Breast epithelium (tissue), 4 donors: ENCODE data around the gene ADAMTS17. TPM values are rescaled to one million over a fixed set of nuclear protein-coding genes. Genes with fewer than 3 reads are reported as not detected.
A peak's percentile ranks its signal among the peaks of the same experiment; 100 is the strongest.

Experiments
- DNase-seq, 2 donors: peaks; one replicate each; pipeline ENCODE4 v3.0.0-alpha.2; 2019; ENCODE audit warnings: low spot score in 2 of 2
- H3K27ac ChIP-seq, 2 donors: fragments of 200-600 bp; sonication (generic) in 1 of 2; one replicate each; pipeline ENCODE4 v1.5.1; 2016 to 2019; ENCODE audit warnings: mild to moderate bottlenecking in 1 of 2
- H3K27me3 ChIP-seq, 2 donors: fragments of 200-600 bp; sonication (generic) in 1 of 2; one replicate each; pipeline versions ENCODE4 v1.5.1 to v1.6.0; 2017 to 2019; ENCODE audit warnings: control low read depth in 1 of 2, mild to moderate bottlenecking in 1 of 2
- H3K36me3 ChIP-seq: fragments of 200-600 bp; one replicate; pipeline ENCODE4 v1.5.1; 2019
- H3K4me1 ChIP-seq, 2 donors: fragments of 200-600 bp; sonication (generic); one replicate each; pipeline ENCODE4 v1.5.1; 2016 to 2019; ENCODE audit warnings: control low read depth in 1 of 2
- H3K4me3 ChIP-seq, 3 donors: fragments of 200-600 bp; sonication (generic); 1 replicate in 2 of 3; 2 replicates in 1 of 3; pipeline ENCODE4 v1.5.1; 2016 to 2019; ENCODE audit warnings: mild to moderate bottlenecking in 3 of 3, moderate library complexity in 2 of 3
- H3K9me3 ChIP-seq, 2 donors: fragments of 200-600 bp; sonication (generic) in 1 of 2; one replicate each; pipeline ENCODE4 v1.5.1; 2016 to 2019; ENCODE audit warnings: control low read depth in 1 of 2
- POLR2A ChIP-seq: fragments of 450-650 bp; IDR thresholded peaks from one replicate; pipeline ENCODE4 v1.6.1; 2016; ENCODE audit warnings: antibody characterized with exemption, mild to moderate bottlenecking, moderate library complexity
- POLR2AphosphoS5 ChIP-seq, 3 donors: sonication (generic); formaldehyde crosslinking; IDR thresholded peaks; one replicate each; pipeline ENCODE4 v1.6.1; 2017; ENCODE audit warnings: antibody characterized with exemption in 3 of 3
- intact Hi-C: fragments of 100-400 bp; cut with DNase I; formaldehyde crosslinking; loops from one replicate; pipeline ENCODE4 v1.15.1; 2023; ENCODE audit warnings: low total_unique reads
- total RNA-seq, 3 donors: library from RNA; depleted of rRNA; stranded (reverse); fragments of >200 nt; gene quantifications; one replicate each; pipeline ENCODE4 v1.1.0, GENCODE V29; 2016
- TF ChIP-seq, protein P1 (sequence below), 3 donors: fragments of 450-650 bp; IDR thresholded peaks; one replicate each; pipeline ENCODE4 v1.5.1; 2016 to 2017; ENCODE audit warnings: antibody characterized with exemption in 3 of 3, mild to moderate bottlenecking in 3 of 3, moderate library complexity in 3 of 3

The ADAMTS17 gene
- total RNA-seq, 3 donors from 2014 or later, result 5.1 to 8.0 (median 5.9) TPM

GRCh38 chr15:100252359-100252758 lies 89.4 kb downstream of the ADAMTS17 start:
- DNase-seq, result peak in 1 of 2 donors; percentile 43

DNA sequence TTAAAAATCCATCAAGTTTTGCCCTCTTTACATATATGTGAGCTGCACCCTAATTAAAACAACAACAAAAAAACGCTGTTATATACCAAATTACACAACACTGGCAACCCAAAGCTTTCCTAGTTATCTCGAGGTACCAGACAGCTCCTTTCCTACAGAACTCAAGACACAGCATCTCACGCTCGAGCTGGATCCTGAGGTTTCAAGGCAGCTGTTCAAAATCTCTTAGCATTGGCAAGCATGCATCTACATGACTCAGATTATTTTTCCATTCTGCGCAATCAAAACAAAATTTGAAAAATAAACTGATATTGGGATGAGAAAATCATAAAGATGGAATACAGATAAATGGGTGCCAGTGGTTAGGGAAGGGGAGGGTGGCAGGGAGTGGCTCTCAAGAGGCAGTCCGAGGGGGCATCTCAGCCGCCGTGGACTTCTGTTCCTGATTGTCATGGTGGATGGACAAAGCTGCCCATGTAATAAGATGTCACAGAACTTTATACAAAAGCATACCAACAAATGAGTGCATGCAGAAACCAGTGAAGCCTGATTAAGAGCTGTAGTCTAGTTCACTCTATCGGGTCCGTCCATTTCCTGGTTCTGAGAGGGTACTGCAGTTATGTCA lies 91.5 kb downstream of the ADAMTS17 start:
- H3K27ac ChIP-seq, result no peak overlapping the region
- no peak overlapping the region for H3K4me3 ChIP-seq
- no peak for DNase-seq
- no peaks in the 10 kb centered on the region for H3K36me3 ChIP-seq
- TF ChIP-seq, protein P1, sequence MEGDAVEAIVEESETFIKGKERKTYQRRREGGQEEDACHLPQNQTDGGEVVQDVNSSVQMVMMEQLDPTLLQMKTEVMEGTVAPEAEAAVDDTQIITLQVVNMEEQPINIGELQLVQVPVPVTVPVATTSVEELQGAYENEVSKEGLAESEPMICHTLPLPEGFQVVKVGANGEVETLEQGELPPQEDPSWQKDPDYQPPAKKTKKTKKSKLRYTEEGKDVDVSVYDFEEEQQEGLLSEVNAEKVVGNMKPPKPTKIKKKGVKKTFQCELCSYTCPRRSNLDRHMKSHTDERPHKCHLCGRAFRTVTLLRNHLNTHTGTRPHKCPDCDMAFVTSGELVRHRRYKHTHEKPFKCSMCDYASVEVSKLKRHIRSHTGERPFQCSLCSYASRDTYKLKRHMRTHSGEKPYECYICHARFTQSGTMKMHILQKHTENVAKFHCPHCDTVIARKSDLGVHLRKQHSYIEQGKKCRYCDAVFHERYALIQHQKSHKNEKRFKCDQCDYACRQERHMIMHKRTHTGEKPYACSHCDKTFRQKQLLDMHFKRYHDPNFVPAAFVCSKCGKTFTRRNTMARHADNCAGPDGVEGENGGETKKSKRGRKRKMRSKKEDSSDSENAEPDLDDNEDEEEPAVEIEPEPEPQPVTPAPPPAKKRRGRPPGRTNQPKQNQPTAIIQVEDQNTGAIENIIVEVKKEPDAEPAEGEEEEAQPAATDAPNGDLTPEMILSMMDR (IDR thresholded peaks at IDR 0.05), result no peak
- TF ChIP-seq POLR2AphosphoS5 (IDR thresholded peaks at IDR 0.05) (no peak), POLR2A (no peak)
- H3K4me1 ChIP-seq, result peaks cover 0 to 3% of the 10 kb centered on the region in 2 donors
- no peaks in the 10 kb centered on the region for H3K9me3 ChIP-seq
- no peaks in the 10 kb centered on the region for H3K27me3 ChIP-seq
- intact Hi-C loops, result no loop called here

More at GRCh38 chr15:100252359-100252758, 89.4 kb downstream of the ADAMTS17 start:
- no peak overlapping the region for H3K27ac ChIP-seq
- TF ChIP-seq, protein P1 (IDR thresholded peaks at IDR 0.05), result no peak
- TF ChIP-seq POLR2AphosphoS5 (IDR thresholded peaks at IDR 0.05), result no peak
- TF ChIP-seq POLR2A, result no peak
- no peaks in the 10 kb centered on the region for H3K36me3 ChIP-seq
- H3K27me3 ChIP-seq, result no peaks in the 10 kb centered on the region
- H3K4me3 ChIP-seq, result no peak overlapping the region
- intact Hi-C loops, result no loop called here
- H3K4me1 ChIP-seq, result no peaks in the 10 kb centered on the region
- no peaks in the 10 kb centered on the region for H3K9me3 ChIP-seq

DNA sequence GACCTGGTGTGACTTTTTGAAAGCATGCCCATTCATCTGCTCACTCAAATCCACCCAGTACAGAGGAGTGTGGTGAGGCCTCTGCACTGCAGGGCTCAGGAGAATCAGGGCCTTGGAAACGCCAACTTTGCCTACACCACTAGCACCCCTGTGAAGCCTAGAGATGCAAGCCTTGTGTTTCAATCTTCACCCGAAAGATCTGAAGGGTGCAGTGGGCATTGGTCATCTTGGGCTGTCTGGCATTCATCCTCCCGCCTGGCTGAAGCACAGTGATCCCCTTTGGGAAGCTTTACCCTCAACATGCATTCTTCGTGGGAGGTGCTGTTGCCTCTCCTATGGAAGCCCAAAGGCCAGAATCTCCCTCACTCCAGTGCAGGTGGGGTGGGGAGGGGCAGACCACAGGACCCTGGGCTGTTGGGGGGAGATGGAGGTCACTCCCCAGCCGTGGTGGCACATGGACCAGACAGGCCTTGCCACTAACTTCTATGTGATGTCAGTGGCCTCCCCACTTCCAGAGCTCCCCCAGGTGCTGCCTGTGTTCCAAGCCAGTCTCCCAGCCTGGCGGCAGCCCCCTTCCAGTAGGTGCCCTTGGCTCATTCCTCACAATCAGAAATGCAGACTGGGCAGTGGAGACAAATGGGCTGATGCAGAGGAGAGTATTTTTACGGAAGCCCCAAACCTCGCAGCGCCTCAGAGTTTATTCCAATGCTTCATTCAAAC lies 92.5 kb downstream of the ADAMTS17 start:
- H3K27ac ChIP-seq, result no peak overlapping the region
- H3K4me1 ChIP-seq, result peaks cover 0 to 3% of the 10 kb centered on the region in 2 donors
- no peaks in the 10 kb centered on the region for H3K27me3 ChIP-seq
- no peak for DNase-seq
- no peak overlapping the region for H3K4me3 ChIP-seq
- intact Hi-C loops, result no loop called here
- TF ChIP-seq POLR2AphosphoS5 (IDR thresholded peaks at IDR 0.05), result no peak
- TF ChIP-seq, protein P1 (IDR thresholded peaks at IDR 0.05), result no peak
- no peak for TF ChIP-seq POLR2A
- H3K9me3 ChIP-seq, result no peaks in the 10 kb centered on the region
- no peaks in the 10 kb centered on the region for H3K36me3 ChIP-seq

- no peak overlapping the region for H3K27ac ChIP-seq
- no peak for DNase-seq
- peaks cover 0 to 3% of the 10 kb centered on the region in 2 donors for H3K4me1 ChIP-seq
- H3K4me3 ChIP-seq, result no peak overlapping the region
- H3K9me3 ChIP-seq, result no peaks in the 10 kb centered on the region
- no peaks in the 10 kb centered on the region for H3K27me3 ChIP-seq
- intact Hi-C loops, result no loop called here
- TF ChIP-seq POLR2AphosphoS5 (IDR thresholded peaks at IDR 0.05), result no peak
- TF ChIP-seq POLR2A, result no peak
- TF ChIP-seq, protein P1 (IDR thresholded peaks at IDR 0.05), result no peak
- no peaks in the 10 kb centered on the region for H3K36me3 ChIP-seq
Measured at GRCh38 chr15:100248236-100248635, 93.5 kb downstream of the ADAMTS17 start.
